IMR-90 (cell line): Measurements from ENCODE around the gene ANTXR1. TPM values are rescaled to one million over a fixed set of nuclear protein-coding genes. Genes with fewer than 3 reads are reported as not detected.

Source experiments
- ATAC-seq: fragments of 200-7000 bp; cut with Tn5 transposase; 2 replicates; pipeline ENCODE4 v1.9.1; 2020; ENCODE audit warnings: low read depth, mild to moderate bottlenecking, moderate library complexity
- BruUV-seq: library from RNA; stranded (reverse); fragments of 400-500 nt; replicated peaks from 2 replicates; lab custom pipeline; 2021; lab: Mats Ljungman, UMichigan
- CTCF ChIA-PET: fragments of 300-600 bp; formaldehyde crosslinking; extraction: SDS; loops from one replicate; lab custom pipeline; 2021; ENCODE audit warnings: antibody characterized with exemption; lab: Yijun Ruan, JAX
- POLR2A ChIA-PET: fragments of 300-600 bp; sonication (Branson Sonifier 250); formaldehyde crosslinking; loops from one replicate; lab custom pipeline; 2022; ENCODE audit warnings: antibody characterized with exemption; ENCODE audit not compliant: unreplicated experiment; lab: Charles Lee
- DNase-seq: peaks from one replicate; pipeline ENCODE4 v3.0.0; 2013
- H2AFZ ChIP-seq: replicated peaks from 2 replicates; pipeline ENCODE3; 2013; ENCODE audit warnings: low read length, mild to moderate bottlenecking; ENCODE audit not compliant: poor library complexity
- H2AK5ac ChIP-seq: 2 replicates; pipeline ENCODE4 v1.6.1; 2013; ENCODE audit warnings: low read depth, low read length, inconsistent platforms
- H2AK9ac ChIP-seq: replicated peaks from 2 replicates; pipeline ENCODE3; 2013; ENCODE audit warnings: mild to moderate bottlenecking, low read depth, low read length, moderate library complexity; ENCODE audit not compliant: poor library complexity
- H2BK120ac ChIP-seq: 2 replicates; pipeline ENCODE4 v1.6.1; 2013; ENCODE audit warnings: low read depth, low read length, inconsistent platforms
- H2BK15ac ChIP-seq: 3 replicates; pipeline ENCODE4 v1.6.1; 2013; ENCODE audit warnings: low read depth, low read length, inconsistent platforms
- H2BK20ac ChIP-seq: 2 replicates; pipeline ENCODE4 v1.6.1; 2013; ENCODE audit warnings: low read depth, mild to moderate bottlenecking, inconsistent platforms, low read length, moderate library complexity
- H2BK5ac ChIP-seq: 2 replicates; pipeline ENCODE4 v1.6.1; 2013; ENCODE audit warnings: mild to moderate bottlenecking, low read depth, low read length, inconsistent platforms; ENCODE audit not compliant: poor library complexity, severe bottlenecking
- H3K14ac ChIP-seq: replicated peaks from 2 replicates; pipeline ENCODE4 v1.6.1; 2013; ENCODE audit warnings: low read depth, low read length, inconsistent platforms
- H3K18ac ChIP-seq: 2 replicates; pipeline ENCODE4 v1.6.1; 2013; ENCODE audit warnings: low read depth, low read length, control low read depth
- H3K23ac ChIP-seq: 2 replicates; pipeline ENCODE4 v1.6.1; 2013; ENCODE audit warnings: low read depth, low read length, inconsistent platforms
- H3K27ac ChIP-seq: 2 replicates; pipeline ENCODE4 v1.5.1; 2013; ENCODE audit warnings: mild to moderate bottlenecking, control low read depth, low read length; ENCODE audit not compliant: insufficient read depth
- H3K27me3 ChIP-seq: 2 replicates; pipeline ENCODE4 v1.6.1; 2013; ENCODE audit warnings: low read length; ENCODE audit not compliant: control insufficient read depth, insufficient read depth
- H3K36me3 ChIP-seq: 2 replicates; pipeline ENCODE4 v1.6.1; 2013; ENCODE audit warnings: low read length, mixed read lengths; ENCODE audit not compliant: control insufficient read depth, insufficient read depth
- H3K4ac ChIP-seq: 2 replicates; pipeline ENCODE4 v1.6.1; 2013; ENCODE audit warnings: low read depth, low read length, inconsistent platforms
- H3K4me1 ChIP-seq: 2 replicates; pipeline ENCODE4 v1.6.1; 2013; ENCODE audit warnings: low read length, mixed read lengths; ENCODE audit not compliant: control insufficient read depth, insufficient read depth
- H3K4me2 ChIP-seq: 2 replicates; pipeline ENCODE4 v1.6.1; 2013; ENCODE audit warnings: low read depth, mild to moderate bottlenecking, control low read depth, low read length, moderate library complexity
- H3K4me3 ChIP-seq: 2 replicates; pipeline ENCODE4 v1.5.1; 2013; ENCODE audit warnings: low read depth, mild to moderate bottlenecking, control low read depth, low read length, moderate library complexity; ENCODE audit not compliant: insufficient read depth
- H3K56ac ChIP-seq: 2 replicates; pipeline ENCODE4 v1.6.1; 2013; ENCODE audit warnings: low read length, inconsistent platforms; ENCODE audit not compliant: insufficient read depth; ENCODE audit errors: extremely low read depth
- H3K79me1 ChIP-seq, 2 experiments: 2 replicates each; pipeline ENCODE4 v1.6.1; 2013; ENCODE audit warnings: low read length in 2 of 2, inconsistent platforms in 1 of 2, low read depth in 1 of 2
- H3K9ac ChIP-seq: 2 replicates; pipeline ENCODE4 v1.6.1; 2013; ENCODE audit warnings: low read depth, low read length, control low read depth
- H3K9me1 ChIP-seq: 2 replicates; pipeline ENCODE4 v1.6.1; 2013; ENCODE audit warnings: low read length, inconsistent platforms; ENCODE audit not compliant: insufficient read depth
- H3K9me3 ChIP-seq: 2 replicates; pipeline ENCODE4 v1.6.1; 2013; ENCODE audit warnings: low read length; ENCODE audit not compliant: control insufficient read depth, insufficient read depth
- H4K20me1 ChIP-seq: 2 replicates; pipeline ENCODE4 v1.6.1; 2013; ENCODE audit warnings: low read length, inconsistent platforms; ENCODE audit not compliant: insufficient read depth
- H4K5ac ChIP-seq: 2 replicates; pipeline ENCODE4 v1.6.1; 2013; ENCODE audit warnings: mild to moderate bottlenecking, low read depth, low read length, control low read depth
- H4K8ac ChIP-seq, 2 experiments: 2 replicates each; pipeline ENCODE4 v1.6.1; 2013; ENCODE audit warnings: low read depth in 2 of 2, low read length in 2 of 2, control low read depth in 1 of 2, inconsistent platforms in 1 of 2
- H4K91ac ChIP-seq: 2 replicates; pipeline ENCODE4 v1.6.1; 2013; ENCODE audit warnings: low read depth, low read length, inconsistent platforms; ENCODE audit not compliant: insufficient read depth
- BHLHE40 ChIP-seq: fragments of 150-350 bp; IDR thresholded peaks from 2 replicates; pipeline ENCODE4 v1.6.1; 2016; ENCODE audit warnings: mild to moderate bottlenecking, low read depth, low read length
- CEBPB ChIP-seq: IDR thresholded peaks from 2 replicates; pipeline ENCODE4 v1.6.1; 2012; ENCODE audit warnings: low read depth, low read length, improper control_type of control experiment
- CHD1 ChIP-seq: IDR thresholded peaks from 2 replicates; pipeline ENCODE4 v1.6.1; 2012; ENCODE audit warnings: low read depth, low read length, improper control_type of control experiment
- FOS ChIP-seq: fragments of 150-350 bp; IDR thresholded peaks from 2 replicates; pipeline ENCODE4 v1.6.1; 2016; ENCODE audit warnings: low read depth, low read length
- MAFK ChIP-seq: IDR thresholded peaks from 2 replicates; pipeline ENCODE4 v1.6.1; 2012; ENCODE audit warnings: low read depth, low read length, improper control_type of control experiment
- MAZ ChIP-seq: IDR thresholded peaks from 2 replicates; pipeline ENCODE4 v1.6.1; 2012; ENCODE audit warnings: low read depth, mild to moderate bottlenecking, low read length, improper control_type of control experiment, moderate library complexity, borderline replicate concordance
- MXI1 ChIP-seq: IDR thresholded peaks from 2 replicates; pipeline ENCODE4 v1.6.1; 2012; ENCODE audit warnings: low read depth, mild to moderate bottlenecking, low read length, moderate library complexity, borderline replicate concordance
- NFE2L2 ChIP-seq: fragments of 150-350 bp; IDR thresholded peaks from 2 replicates; pipeline ENCODE4 v1.6.1; 2016; ENCODE audit warnings: low read depth, mild to moderate bottlenecking, low read length
- POLR2A ChIP-seq: IDR thresholded peaks from 2 replicates; pipeline ENCODE4 v1.6.1; 2012; ENCODE audit warnings: mild to moderate bottlenecking, low read depth, low read length
- RAD21 ChIP-seq: IDR thresholded peaks from 2 replicates; pipeline ENCODE4 v1.6.1; 2012; ENCODE audit warnings: low read length, improper control_type of control experiment
- RCOR1 ChIP-seq: IDR thresholded peaks from 2 replicates; pipeline ENCODE4 v1.6.1; 2012; ENCODE audit warnings: mild to moderate bottlenecking, low read length, improper control_type of control experiment; ENCODE audit not compliant: insufficient replicate concordance
- RFX5 ChIP-seq: IDR thresholded peaks from 2 replicates; pipeline ENCODE4 v1.8.0; 2012; ENCODE audit warnings: low read depth, mild to moderate bottlenecking, low read length, moderate library complexity
- SMC3 ChIP-seq: fragments of 150-350 bp; IDR thresholded peaks from 2 replicates; pipeline ENCODE4 v1.6.1; 2016; ENCODE audit warnings: low read depth, mild to moderate bottlenecking, antibody characterized with exemption, low read length, moderate library complexity
- dilution Hi-C: fragments of 300-500 bp; cut with HindIII; formaldehyde crosslinking; loops from one replicate; pipeline ENCODE4 v1.14.3; 2018; ENCODE audit warnings: low sequenced_read_pairs; ENCODE audit not compliant: unreplicated experiment
- in situ Hi-C: fragments of 300-500 bp; cut with MboI; formaldehyde crosslinking; loops from 3 replicates; pipeline ENCODE4 v1.14.3; 2019; ENCODE audit warnings: low sequenced_read_pairs, inconsistent platforms, mixed read lengths
- intact Hi-C: fragments of 100-400 bp; cut with micrococcal nuclease; formaldehyde crosslinking; loops from 2 replicates; pipeline ENCODE4 v1.10.0; 2022
- polyA plus RNA-seq, 3 experiments: library from polyadenylated mRNA; depleted of rRNA; stranded (reverse); fragments of >200 nt; gene quantifications; 2 replicates each; pipeline ENCODE4 v1.2.3, GENCODE V29; 2012; ENCODE audit warnings: low replicate concordance in 1 of 3
- total RNA-seq: library from RNA; depleted of rRNA; stranded (reverse); fragments of >200 nt; gene quantifications from 2 replicates; pipeline ENCODE4 v1.2.3, GENCODE V29; 2012
- TF ChIP-seq, protein P1 (sequence below): fragments of 150-350 bp; IDR thresholded peaks from 2 replicates; pipeline ENCODE4 v1.6.1; 2016; ENCODE audit warnings: low read depth, mild to moderate bottlenecking, low read length, moderate library complexity, borderline replicate concordance
- TF ChIP-seq, protein P2 (sequence below): conservative IDR thresholded peaks from 2 replicates; pipeline ENCODE4 v1.5.1; 2012; ENCODE audit warnings: mild to moderate bottlenecking, low read depth, low read length, improper control_type of control experiment

Gene ANTXR1
- total and polyA plus RNA-seq, 2 of the 4 experiments (the other 2 are of a cell fraction) = 27.2 to 36.9 TPM

DNA sequence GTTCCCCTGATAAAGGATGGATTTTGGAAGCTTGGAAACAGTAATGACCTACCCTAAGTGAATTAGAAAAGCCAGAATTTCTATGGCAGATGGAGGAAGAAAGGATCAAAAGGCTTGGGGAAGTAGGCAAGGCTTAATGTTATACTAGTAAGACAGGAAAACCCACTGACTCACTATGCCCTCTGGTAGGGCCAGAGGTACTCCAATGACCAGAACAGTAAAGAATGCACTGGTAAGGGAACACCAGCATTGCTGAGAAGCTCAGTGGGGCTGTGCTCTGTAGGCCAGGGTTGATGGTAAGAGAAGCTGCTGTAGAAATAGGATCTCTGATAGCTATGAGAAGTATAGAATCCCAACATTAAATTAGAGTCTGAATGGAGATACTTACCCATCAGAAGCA is 247.7 kb downstream of the ANTXR1 start:
- H3K9me3 ChIP-seq = peaks cover 10% of the 10 kb centered on the region
- TF ChIP-seq, protein P1, sequence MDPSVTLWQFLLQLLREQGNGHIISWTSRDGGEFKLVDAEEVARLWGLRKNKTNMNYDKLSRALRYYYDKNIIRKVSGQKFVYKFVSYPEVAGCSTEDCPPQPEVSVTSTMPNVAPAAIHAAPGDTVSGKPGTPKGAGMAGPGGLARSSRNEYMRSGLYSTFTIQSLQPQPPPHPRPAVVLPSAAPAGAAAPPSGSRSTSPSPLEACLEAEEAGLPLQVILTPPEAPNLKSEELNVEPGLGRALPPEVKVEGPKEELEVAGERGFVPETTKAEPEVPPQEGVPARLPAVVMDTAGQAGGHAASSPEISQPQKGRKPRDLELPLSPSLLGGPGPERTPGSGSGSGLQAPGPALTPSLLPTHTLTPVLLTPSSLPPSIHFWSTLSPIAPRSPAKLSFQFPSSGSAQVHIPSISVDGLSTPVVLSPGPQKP = no peak
- TF ChIP-seq RFX5 (no peak), MAZ (no peak), MAFK (no peak), SMC3 (no peak), RAD21 (no peak), MXI1 (no peak), BHLHE40 (no peak), RCOR1 (no peak), CEBPB (no peak), POLR2A (no peak), NFE2L2 (no peak), CHD1 (no peak), FOS (no peak)
- TF ChIP-seq, protein P2, sequence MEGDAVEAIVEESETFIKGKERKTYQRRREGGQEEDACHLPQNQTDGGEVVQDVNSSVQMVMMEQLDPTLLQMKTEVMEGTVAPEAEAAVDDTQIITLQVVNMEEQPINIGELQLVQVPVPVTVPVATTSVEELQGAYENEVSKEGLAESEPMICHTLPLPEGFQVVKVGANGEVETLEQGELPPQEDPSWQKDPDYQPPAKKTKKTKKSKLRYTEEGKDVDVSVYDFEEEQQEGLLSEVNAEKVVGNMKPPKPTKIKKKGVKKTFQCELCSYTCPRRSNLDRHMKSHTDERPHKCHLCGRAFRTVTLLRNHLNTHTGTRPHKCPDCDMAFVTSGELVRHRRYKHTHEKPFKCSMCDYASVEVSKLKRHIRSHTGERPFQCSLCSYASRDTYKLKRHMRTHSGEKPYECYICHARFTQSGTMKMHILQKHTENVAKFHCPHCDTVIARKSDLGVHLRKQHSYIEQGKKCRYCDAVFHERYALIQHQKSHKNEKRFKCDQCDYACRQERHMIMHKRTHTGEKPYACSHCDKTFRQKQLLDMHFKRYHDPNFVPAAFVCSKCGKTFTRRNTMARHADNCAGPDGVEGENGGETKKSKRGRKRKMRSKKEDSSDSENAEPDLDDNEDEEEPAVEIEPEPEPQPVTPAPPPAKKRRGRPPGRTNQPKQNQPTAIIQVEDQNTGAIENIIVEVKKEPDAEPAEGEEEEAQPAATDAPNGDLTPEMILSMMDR = no peak
- no peak overlapping the region for H4K5ac ChIP-seq
- no peak overlapping the region for H3K23ac ChIP-seq
- no peak overlapping the region for H3K4me3 ChIP-seq
- no peak overlapping the region for H4K91ac ChIP-seq
- H3K36me3 ChIP-seq = no peaks in the 10 kb centered on the region
- H3K27ac ChIP-seq = no peak overlapping the region
- H2BK20ac ChIP-seq = no peak overlapping the region
- CTCF ChIA-PET = no interaction called here
- no peak overlapping the region for H2AK9ac ChIP-seq
- BruUV-seq = no TSS peak
- H4K20me1 ChIP-seq = no peaks in the 10 kb centered on the region
- DNase-seq = peak; percentile 68
- H3K18ac ChIP-seq = peak overlapping the region; percentile 23; the same call in 1 of the 2 replicates
- H3K9me1 ChIP-seq = no peaks in the 10 kb centered on the region
- H2AFZ ChIP-seq = no peak overlapping the region
- dilution Hi-C loops (no loop called here), in situ Hi-C loops (no loop called here), intact Hi-C loops (no loop called here)
- peak overlapping the region; percentile 57 for H2BK5ac ChIP-seq
- H2AK5ac ChIP-seq = no peak overlapping the region
- 0 out of 3 replicates have a peak overlapping the region, but pooled peaks have one; percentile 9 for H2BK15ac ChIP-seq
- H2BK120ac ChIP-seq = no peak overlapping the region
- POLR2A ChIA-PET = interaction anchor here (0.6 kb wide), 1 partner anchor 56 kb away, joined by 3 read pairs; no protein-coding TSS in a partner anchor
- 0 out of 2 replicates have a peak, but pooled peaks have one; percentile 44 for ATAC-seq
- no peak overlapping the region for H3K9ac ChIP-seq
- no peak overlapping the region for H3K14ac ChIP-seq
- H3K4me2 ChIP-seq = no peak overlapping the region
- H3K4ac ChIP-seq = no peak overlapping the region
- no peak overlapping the region for H3K56ac ChIP-seq
- H3K79me1 ChIP-seq = no peaks in the 10 kb centered on the region
- H4K8ac ChIP-seq = no peak overlapping the region
- no peaks in the 10 kb centered on the region; the same call in 1 of the 2 replicates for H3K4me1 ChIP-seq
- H3K27me3 ChIP-seq = no peaks in the 10 kb centered on the region
